Measurements from ENCODE around the gene OR13A1. TPM values are rescaled to one million over a fixed set of nuclear protein-coding genes. Genes with fewer than 3 reads are reported as not detected.

Gene OR13A1
- total RNA-seq, 1 donor from 2014 or later: 1.5 TPM

DNA sequence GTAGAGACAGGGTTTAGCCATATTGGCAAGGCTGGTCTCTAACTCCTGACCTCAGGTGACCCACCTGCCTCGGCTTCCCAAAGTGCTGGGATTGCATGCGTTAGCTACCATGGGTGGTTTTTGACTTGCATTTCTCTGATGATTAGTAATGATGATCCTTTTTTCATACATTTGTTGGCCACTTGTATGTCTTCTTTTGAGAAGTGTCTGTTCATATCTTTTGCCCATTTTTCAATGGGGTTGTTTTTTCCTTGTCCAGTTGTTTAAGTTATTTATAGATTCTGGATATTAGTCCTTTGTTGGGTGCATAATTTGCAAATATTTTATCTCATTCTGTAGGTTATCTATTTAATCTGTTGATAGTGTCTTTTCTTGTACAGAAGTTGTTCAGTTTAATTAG is 4.3 kb upstream of the OR13A1 start:
- Mint-ChIP-seq H3K27ac (no peak overlapping the region), H3K27me3 (ENCODE audit: insufficient read depth, low read depth) (no peaks in the 10 kb centered on the region), H3K36me3 (no peaks in the 10 kb centered on the region), H3K9me3 (peaks cover 8% of the 10 kb centered on the region), H3K4me1 (no peaks in the 10 kb centered on the region), H3K4me3 (no peak overlapping the region)
- Histone ChIP-seq H3K27ac (no peak overlapping the region), H3K27me3 (no peaks in the 10 kb centered on the region), H3K4me1 (no peaks in the 10 kb centered on the region), H3K79me2 (ENCODE audit: low read depth) (no peaks in the 10 kb centered on the region), H3K36me3 (no peaks in the 10 kb centered on the region), H2AFZ (replicated peaks) (no peak overlapping the region), H3K9ac (no peak overlapping the region), H3K9me3 (ENCODE audit: low read depth) (no peaks in the 10 kb centered on the region), H4K20me1 (ENCODE audit: low read depth) (no peaks in the 10 kb centered on the region), H3F3A (ENCODE audit: low read depth) (no peaks in the 10 kb centered on the region), H3K4me2 (no peak overlapping the region), H3K4me3 (no peak overlapping the region)
- no peak for DNase-seq (ENCODE audit: low spot score)
- TF ChIP-seq EZH2 (IDR thresholded peaks at IDR 0.05) (no peak), EZH2phosphoT487 (IDR thresholded peaks at IDR 0.05) (no peak)
- TF ChIP-seq, protein P1, sequence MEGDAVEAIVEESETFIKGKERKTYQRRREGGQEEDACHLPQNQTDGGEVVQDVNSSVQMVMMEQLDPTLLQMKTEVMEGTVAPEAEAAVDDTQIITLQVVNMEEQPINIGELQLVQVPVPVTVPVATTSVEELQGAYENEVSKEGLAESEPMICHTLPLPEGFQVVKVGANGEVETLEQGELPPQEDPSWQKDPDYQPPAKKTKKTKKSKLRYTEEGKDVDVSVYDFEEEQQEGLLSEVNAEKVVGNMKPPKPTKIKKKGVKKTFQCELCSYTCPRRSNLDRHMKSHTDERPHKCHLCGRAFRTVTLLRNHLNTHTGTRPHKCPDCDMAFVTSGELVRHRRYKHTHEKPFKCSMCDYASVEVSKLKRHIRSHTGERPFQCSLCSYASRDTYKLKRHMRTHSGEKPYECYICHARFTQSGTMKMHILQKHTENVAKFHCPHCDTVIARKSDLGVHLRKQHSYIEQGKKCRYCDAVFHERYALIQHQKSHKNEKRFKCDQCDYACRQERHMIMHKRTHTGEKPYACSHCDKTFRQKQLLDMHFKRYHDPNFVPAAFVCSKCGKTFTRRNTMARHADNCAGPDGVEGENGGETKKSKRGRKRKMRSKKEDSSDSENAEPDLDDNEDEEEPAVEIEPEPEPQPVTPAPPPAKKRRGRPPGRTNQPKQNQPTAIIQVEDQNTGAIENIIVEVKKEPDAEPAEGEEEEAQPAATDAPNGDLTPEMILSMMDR (IDR thresholded peaks at IDR 0.05): no peak

DNA sequence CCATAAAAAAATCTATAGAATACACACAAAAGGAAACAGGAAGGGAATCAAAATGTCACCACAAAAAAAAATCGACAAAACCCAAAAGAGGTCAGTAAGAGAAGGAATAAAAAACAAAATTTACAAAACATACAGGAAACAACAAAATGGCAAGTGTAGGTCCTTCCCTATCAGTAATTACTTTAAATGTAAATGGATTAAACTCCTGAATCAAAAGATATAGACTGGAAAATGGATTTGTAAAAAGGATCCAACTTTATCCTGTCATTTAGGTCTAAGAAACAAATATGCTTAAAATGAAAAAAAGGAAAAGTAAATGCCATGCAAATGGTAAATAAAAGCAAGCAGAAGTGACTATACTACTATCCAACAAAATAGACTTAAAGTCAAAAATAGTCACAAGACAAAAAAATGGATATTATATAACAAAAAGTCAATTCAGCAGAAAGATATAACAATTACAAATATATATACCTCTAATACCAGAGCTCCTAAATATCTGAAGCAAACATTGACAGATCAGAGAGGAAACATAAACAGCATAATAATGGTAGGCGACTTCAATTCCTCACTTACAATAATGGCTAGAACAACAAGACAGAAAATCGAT is 2.0 kb downstream of the OR13A1 start:
- Mint-ChIP-seq H3K27me3 (ENCODE audit: insufficient read depth, low read depth) (no peaks in the 10 kb centered on the region), H3K36me3 (no peaks in the 10 kb centered on the region), H3K9me3 (peaks cover 4% of the 10 kb centered on the region), H3K4me3 (no peak overlapping the region), H3K27ac (no peak overlapping the region), H3K4me1 (no peaks in the 10 kb centered on the region)
- Histone ChIP-seq H4K20me1 (ENCODE audit: low read depth) (no peaks in the 10 kb centered on the region), H3K9me3 (ENCODE audit: low read depth) (no peaks in the 10 kb centered on the region), H3K79me2 (ENCODE audit: low read depth) (no peaks in the 10 kb centered on the region), H3K9ac (no peak overlapping the region), H3K27me3 (no peaks in the 10 kb centered on the region), H3K4me1 (no peaks in the 10 kb centered on the region), H3K27ac (no peak overlapping the region), H3F3A (ENCODE audit: low read depth) (no peaks in the 10 kb centered on the region), H3K36me3 (no peaks in the 10 kb centered on the region), H3K4me2 (no peak overlapping the region), H2AFZ (replicated peaks) (no peak overlapping the region), H3K4me3 (no peak overlapping the region)
- TF ChIP-seq, protein P1 (IDR thresholded peaks at IDR 0.05): no peak
- TF ChIP-seq EZH2phosphoT487 (IDR thresholded peaks at IDR 0.05): no peak
- TF ChIP-seq EZH2 (IDR thresholded peaks at IDR 0.05): no peak
- DNase-seq (ENCODE audit: low spot score): no peak

DNA sequence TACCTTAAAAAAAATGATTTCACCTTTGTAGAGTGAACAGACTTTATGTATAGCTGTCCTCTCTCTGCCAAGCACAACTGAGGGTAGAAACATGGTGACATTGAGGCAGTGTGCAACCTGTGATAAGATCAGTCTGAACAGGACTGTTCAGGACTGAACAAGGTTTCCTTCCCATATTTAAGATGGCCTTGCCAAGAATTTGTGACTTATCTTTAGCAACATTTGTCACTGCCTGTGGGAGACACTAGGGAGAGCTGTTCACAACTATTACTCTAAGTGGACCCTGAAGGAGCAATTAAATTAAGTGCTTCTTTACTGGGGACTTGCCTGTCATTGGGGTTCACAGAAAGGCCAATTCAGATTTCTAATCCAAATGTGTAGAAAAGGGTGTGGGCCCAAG is 6.7 kb downstream of the OR13A1 start:
- Histone ChIP-seq H3K9ac (no peak overlapping the region), H3K9me3 (ENCODE audit: low read depth) (no peaks in the 10 kb centered on the region), H3K4me1 (peaks cover 11% of the 10 kb centered on the region), H2AFZ (replicated peaks) (peak overlapping the region; percentile 70), H3K27ac (no peak overlapping the region), H3K36me3 (no peaks in the 10 kb centered on the region), H3F3A (ENCODE audit: low read depth) (no peaks in the 10 kb centered on the region), H3K4me2 (no peak overlapping the region), H3K79me2 (ENCODE audit: low read depth) (no peaks in the 10 kb centered on the region), H3K4me3 (no peak overlapping the region), H4K20me1 (ENCODE audit: low read depth) (no peaks in the 10 kb centered on the region), H3K27me3 (no peaks in the 10 kb centered on the region)
- Mint-ChIP-seq H3K4me3 (no peak overlapping the region), H3K36me3 (no peaks in the 10 kb centered on the region), H3K27ac (no peak overlapping the region), H3K9me3 (peaks cover 4% of the 10 kb centered on the region), H3K27me3 (ENCODE audit: insufficient read depth, low read depth) (no peaks in the 10 kb centered on the region), H3K4me1 (no peaks in the 10 kb centered on the region)
- TF ChIP-seq EZH2 (IDR thresholded peaks at IDR 0.05): no peak
- no peak for TF ChIP-seq EZH2phosphoT487 (IDR thresholded peaks at IDR 0.05)
- TF ChIP-seq, protein P1 (IDR thresholded peaks at IDR 0.05): peak; percentile 33
- DNase-seq (ENCODE audit: low spot score): no peak

All from neural progenitor cell (in vitro differentiated cells).